GM19468 (cell line): Measurements from ENCODE around the gene CBR4.

ENCODE experiments used
- ATAC-seq: cut with Tn5 transposase; IDR thresholded peaks from one replicate; pipeline ENCODE4 v1.9.1; 2021; ENCODE audit warnings: mild to moderate bottlenecking, moderate library complexity, moderate number of reproducible peaks; ENCODE audit not compliant: unreplicated experiment; ENCODE audit errors: extremely low read depth

The CBR4 gene

DNA sequence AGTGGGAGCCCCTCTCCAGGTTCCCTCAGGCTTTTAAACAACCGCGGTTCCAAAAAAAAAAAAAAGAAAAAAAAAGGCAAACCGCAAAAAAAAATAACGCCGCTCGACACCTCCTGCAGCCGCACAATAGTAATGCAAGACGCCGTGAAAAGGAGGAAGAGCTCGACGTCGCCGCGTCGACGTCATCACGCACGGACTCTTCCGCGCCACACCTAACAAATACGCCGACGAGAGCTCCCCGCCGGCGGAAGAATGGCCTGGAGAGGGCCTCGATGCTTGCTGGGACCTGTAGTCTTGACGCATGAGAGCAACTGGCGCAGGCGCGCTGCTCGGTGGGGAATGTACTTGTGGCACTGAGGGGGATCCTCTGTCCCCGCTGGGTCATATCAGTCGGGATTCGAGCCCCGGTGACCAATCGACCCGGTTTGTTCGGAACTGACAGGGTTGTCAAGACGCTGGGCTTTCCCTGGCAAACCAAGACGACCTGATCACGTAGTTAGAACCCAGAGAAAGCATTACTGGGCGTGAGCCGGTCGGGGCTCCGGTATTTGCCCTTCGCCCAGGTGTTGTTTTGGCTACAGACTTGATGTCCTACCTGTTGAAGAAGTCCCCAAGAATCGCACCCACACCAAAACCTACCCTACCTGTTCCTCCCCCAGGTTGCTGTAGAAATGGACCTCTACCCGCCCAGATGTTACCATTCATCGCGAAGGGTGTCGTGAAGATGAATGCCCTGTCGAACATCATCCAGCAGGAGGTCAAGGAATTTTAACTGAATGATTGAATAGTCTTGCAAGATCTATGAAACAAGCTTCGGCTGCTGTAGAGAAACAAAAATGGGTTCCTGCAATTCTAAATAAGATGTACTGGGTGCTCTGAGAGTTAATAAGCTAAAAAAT, at the start of gene CBR4:
CBR4 (minus strand) TSS at position 131 of the 899 bp plus-strand sequence. CDS start 166 bp downstream, outside the sequence.
- peak; percentile 99 for ATAC-seq

DNA sequence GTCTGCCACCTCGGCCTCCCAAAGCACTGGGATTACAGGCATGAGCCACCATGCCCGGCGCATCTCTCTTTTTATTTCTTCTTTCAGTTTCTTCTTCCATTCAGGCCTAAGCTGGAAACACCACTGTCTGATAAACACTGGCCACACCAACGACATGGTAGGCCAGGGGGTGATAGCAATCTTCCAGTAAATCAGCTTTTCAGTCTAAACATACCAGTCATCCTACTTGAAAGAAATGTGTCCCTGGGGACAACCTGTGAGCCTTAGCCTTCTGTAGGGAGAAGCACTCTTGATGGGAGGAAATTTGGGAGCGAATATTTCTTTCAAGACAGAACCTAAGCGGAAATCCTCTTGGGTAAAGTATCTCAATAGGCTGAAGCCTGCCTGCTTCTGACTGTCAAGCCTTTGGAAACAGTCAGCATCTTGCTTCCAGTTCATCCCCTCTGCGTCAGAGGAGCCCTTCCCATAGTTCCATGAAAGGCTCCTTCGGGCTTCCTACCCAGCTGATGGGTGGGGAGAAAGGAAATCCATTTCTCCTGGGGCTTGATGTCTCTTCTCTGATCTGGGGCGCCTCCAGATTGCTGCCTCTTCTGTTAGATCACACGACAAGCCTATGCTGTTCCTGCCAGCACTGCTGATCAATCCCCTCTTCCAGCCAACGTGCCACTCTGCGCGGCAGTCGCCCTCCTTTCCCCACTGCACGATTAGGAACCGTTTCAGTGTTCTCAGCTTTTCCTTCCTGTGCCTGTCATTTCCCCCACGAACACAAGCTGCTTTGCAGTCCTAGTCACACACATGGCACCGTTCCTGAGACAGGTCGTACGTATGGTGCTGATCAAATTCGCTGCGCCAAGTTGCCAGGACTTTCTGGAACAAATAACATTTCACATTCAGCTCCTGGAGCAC, 49.5 kb upstream of the CBR4 start:
- no peak for ATAC-seq

DNA sequence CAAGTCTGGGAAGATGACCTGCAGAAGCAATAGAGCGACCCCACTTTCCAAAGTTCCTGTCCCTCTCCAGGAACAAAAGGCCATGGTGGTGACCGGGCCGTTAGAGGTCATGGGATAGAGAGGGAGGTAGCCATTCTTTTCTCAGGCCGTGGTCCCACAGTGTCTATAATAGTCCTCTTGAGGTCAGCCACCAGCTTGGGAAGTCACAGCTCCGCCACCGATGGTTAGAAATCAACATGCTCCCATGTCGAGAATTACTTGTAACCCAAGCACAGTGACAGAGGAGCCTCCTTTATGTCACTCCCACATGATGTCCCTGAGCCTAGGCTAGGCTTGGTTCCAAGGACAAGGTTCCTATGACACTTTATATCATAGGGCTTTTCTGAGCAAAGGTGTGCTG, 48.3 kb upstream of the CBR4 start:
- no peak for ATAC-seq

- no peak for ATAC-seq
These were observed 44.8 kb upstream of the CBR4 start for GRCh38 chr4:169054879-169055278.

DNA sequence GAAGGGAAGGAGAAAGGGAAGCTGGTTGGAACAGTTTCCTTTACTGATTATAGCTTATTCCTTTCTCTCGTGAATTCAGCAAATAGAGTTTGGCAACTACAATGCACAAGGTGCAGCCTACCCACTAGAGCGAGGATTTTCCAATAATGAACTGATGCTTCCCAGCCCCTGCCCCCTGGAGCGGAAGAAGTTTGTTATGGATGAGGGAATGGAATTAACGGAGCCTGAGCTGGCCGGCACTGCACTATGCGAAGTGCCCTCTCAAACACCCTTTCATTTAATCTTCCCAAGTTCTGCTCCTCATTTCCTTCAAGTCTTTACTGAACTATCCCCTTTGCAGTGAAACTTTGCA, 42.5 kb upstream of the CBR4 start:
- no peak for ATAC-seq

GRCh38 chr4:169051761-169052593, 41.9 kb upstream of the CBR4 start:
- no peak for ATAC-seq

DNA sequence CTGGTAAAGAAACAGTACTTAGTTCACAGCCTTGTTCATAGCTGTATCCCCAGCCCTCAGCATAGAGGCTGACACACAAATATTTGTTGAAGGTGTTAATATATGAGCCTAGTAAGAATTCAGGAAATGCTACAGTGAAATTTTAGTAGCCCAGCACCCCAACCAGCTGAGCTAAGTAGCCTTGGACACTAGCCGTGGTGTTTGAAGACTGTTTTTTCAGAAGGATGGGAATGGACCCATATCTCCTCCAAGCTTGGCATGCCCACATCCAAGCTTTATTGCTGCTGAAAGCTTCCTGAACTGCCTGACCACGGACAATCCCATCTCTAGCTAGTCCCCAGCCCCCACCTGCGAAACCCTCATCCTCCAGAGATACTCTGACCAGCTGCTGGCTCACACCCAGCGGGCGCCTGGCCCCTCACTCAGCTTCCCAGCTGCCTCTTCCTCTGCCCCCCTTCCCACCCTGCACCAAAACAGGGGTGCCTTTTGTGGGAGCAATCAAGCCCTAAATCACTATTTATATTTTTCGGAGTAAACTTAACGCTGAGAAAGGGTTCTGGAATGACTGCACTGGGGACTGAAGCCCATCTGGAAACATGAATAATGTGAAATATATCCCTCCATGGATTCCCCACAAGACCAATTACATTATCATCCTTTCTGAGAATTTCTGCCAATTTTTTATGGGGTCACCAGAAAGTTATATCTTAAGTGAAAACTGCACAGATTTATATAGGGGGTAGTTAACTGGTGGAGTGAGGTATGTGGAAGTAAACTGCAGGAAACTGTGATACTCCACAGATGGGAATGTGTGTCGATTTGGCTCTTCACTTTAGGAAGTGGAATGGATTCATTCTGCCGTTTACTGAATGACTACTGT, 41.1 kb upstream of the CBR4 start:
- ATAC-seq: no peak

DNA sequence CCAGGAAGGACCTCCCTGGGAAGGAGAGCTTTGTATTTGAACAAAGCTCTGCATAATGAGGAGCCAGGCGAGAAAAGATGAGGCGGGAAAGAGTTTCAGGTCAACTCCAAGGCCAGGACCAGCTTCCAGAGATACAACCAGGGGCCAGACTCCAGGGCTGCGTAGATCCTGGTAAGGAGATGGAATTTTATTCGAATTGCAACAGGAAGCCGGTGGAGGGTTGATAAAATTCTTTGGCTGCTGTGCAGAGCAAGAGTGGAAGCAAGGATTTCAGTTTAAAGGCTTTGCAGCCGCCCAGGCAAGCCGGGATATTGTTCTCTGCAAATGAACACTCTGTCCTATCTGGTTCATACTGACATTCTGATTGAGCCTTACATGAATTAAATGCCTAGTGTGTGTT, 40.2 kb upstream of the CBR4 start:
- ATAC-seq: no peak

- ATAC-seq: no peak
These were observed 38.9 kb upstream of the CBR4 start for GRCh38 chr4:169048868-169049414.

GRCh38 chr4:169047956-169048355, 37.9 kb upstream of the CBR4 start:
- no peak for ATAC-seq

- ATAC-seq: no peak
These were observed 36.0 kb upstream of the CBR4 start for GRCh38 chr4:169045862-169046584.

DNA sequence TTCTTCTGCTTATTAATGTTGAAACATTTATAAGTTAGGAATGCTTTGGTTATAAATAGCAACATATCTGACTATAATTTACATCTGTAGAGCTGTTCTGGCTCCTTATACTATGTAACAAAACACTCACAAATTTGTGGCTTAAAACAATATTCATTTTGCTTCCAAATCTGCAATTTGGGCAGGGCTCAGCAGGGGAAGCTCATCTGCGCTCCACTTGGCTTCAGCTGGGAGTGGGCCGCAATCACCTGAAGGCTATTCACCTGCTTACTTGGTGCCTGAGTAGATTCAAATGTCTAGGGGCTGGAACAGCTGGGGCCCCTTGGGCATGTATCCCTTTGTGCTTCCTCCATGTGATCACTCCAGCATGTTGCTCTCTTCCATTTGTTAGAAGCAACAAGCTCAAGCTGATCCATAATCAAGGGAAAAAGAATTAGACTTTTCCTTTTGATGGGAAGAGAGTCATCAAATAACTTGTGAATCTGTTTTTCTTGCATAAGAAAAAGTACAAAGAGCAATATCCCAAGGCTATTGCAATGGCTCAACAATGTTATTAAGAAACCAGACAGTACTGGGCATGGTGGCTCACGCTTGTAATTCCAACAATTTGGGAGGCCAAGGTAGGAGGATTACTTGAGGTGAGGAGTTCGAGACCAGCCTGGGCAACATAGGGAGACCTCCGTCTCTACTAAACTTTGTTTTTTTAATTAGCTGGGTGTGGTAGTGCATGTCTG, 34.8 kb upstream of the CBR4 start:
- ATAC-seq: no peak

DNA sequence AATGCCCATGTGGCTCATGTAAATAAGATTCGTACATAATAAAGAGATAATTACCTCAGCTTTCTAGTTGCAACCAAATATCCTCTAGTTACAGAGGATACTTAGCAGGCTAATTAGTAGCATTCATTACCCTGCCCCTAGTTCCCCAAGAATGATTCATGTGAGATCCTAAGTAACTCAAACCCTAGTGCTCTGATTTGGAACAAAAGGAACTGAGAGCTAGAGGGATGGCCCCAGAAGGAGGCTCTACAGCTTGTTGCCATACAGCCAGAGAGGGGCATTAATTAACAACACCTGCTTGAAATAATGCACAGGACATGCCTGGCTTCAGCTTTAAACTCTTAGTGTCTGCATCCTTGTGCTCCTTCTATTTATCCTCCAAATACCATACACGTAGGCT, 32.6 kb upstream of the CBR4 start:
- ATAC-seq: no peak

DNA sequence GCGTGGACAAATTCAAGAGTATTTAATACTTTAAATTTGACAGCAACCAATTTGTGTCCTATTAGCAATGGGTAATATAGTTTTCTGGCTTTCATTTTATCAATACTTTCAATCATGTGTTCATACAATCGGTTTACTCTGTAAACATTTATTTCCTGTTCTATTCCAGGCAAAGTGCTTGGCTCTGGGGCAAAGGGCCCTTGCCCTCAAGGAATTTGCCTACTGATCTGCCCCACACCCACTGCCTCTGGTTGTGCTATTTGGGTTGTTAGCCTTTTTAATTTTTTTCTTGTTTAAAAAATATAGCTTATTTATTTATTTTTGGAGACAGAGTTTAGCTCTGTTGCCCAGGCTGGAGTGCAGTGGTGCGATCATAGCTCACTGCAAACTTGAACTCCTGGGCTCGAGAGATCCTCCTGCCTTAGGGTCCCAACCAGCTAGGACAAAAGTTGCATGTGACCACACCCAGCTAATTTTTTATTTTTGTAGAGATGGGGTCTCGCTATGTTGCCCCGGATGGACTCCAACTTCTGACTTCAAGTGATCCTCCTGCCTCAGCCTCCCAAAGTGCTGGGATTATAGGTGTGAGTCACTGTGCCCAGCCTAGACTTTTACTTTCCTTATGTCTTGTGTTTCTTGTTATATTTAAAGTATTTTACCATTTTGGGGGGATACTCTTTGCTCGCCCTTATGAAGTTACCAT, 30.7 kb upstream of the CBR4 start:
- ATAC-seq: no peak

DNA sequence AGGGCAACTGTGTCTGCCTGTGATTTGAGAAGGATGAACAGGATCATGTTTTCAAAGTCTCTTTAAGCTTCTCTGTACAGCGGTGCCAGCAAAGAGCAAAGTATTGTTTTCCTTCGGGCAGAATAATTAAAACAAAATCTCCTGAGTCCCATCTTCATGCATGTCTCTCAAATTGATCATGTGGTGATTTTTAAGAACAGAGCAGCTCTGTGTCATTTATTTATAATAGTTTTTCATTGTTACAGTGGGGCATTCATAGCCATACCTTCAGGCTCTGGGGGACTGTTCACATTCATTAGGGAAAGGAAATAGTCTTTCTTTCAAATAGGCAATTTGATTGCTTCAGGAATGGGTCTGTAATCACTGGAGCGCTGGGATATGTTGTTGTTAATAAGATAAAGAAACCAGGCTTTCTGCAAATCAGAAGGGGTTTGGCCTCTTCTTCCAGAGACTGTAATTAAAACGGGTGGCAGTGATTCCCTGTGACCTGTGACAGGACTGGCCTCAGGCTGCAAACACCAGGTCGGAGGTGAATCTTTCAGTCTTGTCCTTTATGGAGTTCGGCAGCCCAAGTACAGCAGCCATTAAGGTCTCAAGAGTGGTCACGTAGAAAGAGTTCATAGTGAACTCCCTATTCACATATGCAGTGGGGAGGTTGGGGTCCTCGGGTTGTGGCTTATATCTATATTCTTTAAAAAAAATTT, 29.3 kb upstream of the CBR4 start:
- ATAC-seq: no peak

GRCh38 chr4:169037506-169037905, 27.5 kb upstream of the CBR4 start:
- no peak for ATAC-seq
